22Rv1 (cell line): ENCODE data around the gene MXI1.

Experiments
- CTCF ChIP-seq: fragments of 450-650 bp; IDR thresholded peaks from 2 replicates; pipeline ENCODE4 v1.5.1; 2017; ENCODE audit warnings: mild to moderate bottlenecking
- ZFX ChIP-seq: fragments of 450-650 bp; IDR thresholded peaks from 2 replicates; pipeline ENCODE4 v1.6.1; 2017; ENCODE audit warnings: antibody characterized with exemption, borderline replicate concordance

GRCh38 chr10:110222641-110223297, 15.4 kb downstream of the MXI1 start:
- TF ChIP-seq CTCF = no peak
- no peak for TF ChIP-seq ZFX
